H1 (cell line): ENCODE measurements around the gene PSMB11.

ENCODE experiments used
- CTCF ChIP-seq, 3 experiments: IDR thresholded peaks; 1 replicate in 2 of 3; 2 replicates in 1 of 3; pipeline versions ENCODE4 v1.5.1 to v1.6.1; 2011; ENCODE audit warnings: low read length in 3 of 3, mild to moderate bottlenecking in 3 of 3, inconsistent platforms in 2 of 3, low read depth in 1 of 3, moderate library complexity in 1 of 3; ENCODE audit not compliant: insufficient read depth in 1 of 3; ENCODE audit errors: control extremely low read depth in 1 of 3
- EZH2 ChIP-seq: fragments of 200-600 bp; sonication (generic); IDR thresholded peaks from 2 replicates; pipeline ENCODE4 v1.7.1; 2012; ENCODE audit warnings: low read depth, mild to moderate bottlenecking, moderate library complexity, low read length, inconsistent platforms; ENCODE audit not compliant: severe bottlenecking
- KDM5A ChIP-seq: fragments of 200-600 bp; IDR thresholded peaks from 2 replicates; pipeline ENCODE4 v1.7.1; 2012; ENCODE audit warnings: mild to moderate bottlenecking, low read length, inconsistent platforms, mixed read lengths
- SIX5 ChIP-seq: IDR thresholded peaks from 2 replicates; pipeline ENCODE4 v1.6.1; 2011; ENCODE audit warnings: mild to moderate bottlenecking, low read depth, low read length
- TCF12 ChIP-seq: IDR thresholded peaks from 2 replicates; pipeline ENCODE4 v1.6.1; 2011; ENCODE audit warnings: low read depth, mild to moderate bottlenecking, low read length
- ZNF274 ChIP-seq: IDR thresholded peaks from 2 replicates; pipeline ENCODE4 v1.7.0; 2012; ENCODE audit warnings: low read length, borderline replicate concordance; ENCODE audit errors: extremely low read depth

DNA sequence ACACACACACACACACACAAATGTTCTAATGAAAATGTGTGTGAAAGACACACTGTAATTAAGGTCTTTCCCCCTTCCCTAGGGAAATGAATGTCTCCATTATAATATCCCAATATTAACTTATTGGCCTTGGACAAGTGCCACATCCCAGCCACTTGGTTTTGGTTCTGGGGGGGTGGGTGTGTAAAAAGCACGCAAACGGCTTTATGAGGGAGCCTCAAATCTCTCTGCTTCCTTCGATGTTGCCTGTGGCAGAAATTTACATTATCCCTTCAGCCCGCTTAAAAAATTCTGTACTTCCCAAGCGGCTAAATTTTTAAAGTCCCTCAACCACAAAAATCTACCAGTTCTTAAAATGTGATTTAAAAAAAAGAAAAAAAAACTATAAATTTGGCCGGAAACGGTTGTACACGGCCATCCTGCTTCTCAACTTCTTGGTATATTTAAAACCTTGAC is 32.5 kb upstream of the PSMB11 start:
- no peak for TF ChIP-seq CTCF (IDR thresholded peaks at IDR 0.05; ENCODE audit: control extremely low read depth in 1 of 3, insufficient read depth in 1 of 3, low read depth in 1 of 3, low read length in 3 of 3)
- no peak for TF ChIP-seq SIX5
- no peak for TF ChIP-seq TCF12
- no peak for TF ChIP-seq KDM5A
- TF ChIP-seq EZH2, result no peak
- no peak for TF ChIP-seq ZNF274
